ENCODE results near the gene ABCC9.

- TF ChIP-seq CTCF (IDR thresholded peaks at IDR 0.05) (no peak), REST (IDR thresholded peaks at IDR 0.05; ENCODE audit: insufficient read depth in 1 of 2, low read depth in 2 of 2, low read length in 1 of 2) (no peak), POLR2AphosphoS5 (IDR thresholded peaks at IDR 0.05; ENCODE audit: low read depth, low read length) (no peak), SIN3A (IDR thresholded peaks at IDR 0.05; ENCODE audit: borderline replicate concordance, insufficient read depth, low read depth, low read length) (no peak), TCF7L2 (IDR thresholded peaks at IDR 0.05; ENCODE audit: low read depth, low read length) (no peak)
Measured at GRCh38 chr12:21860128-21860527, 81.1 kb downstream of the ABCC9 start.
